Measurements from ENCODE around the gene CLTB. TPM values are rescaled to one million over a fixed set of nuclear protein-coding genes. Genes with fewer than 3 reads are reported as not detected.
A peak's percentile ranks its signal among the peaks of the same experiment; 100 is the strongest.

CLTB gene
- total RNA-seq, 4 donors from 2014 or later: 95.2 to 139 (median 112) TPM

DNA sequence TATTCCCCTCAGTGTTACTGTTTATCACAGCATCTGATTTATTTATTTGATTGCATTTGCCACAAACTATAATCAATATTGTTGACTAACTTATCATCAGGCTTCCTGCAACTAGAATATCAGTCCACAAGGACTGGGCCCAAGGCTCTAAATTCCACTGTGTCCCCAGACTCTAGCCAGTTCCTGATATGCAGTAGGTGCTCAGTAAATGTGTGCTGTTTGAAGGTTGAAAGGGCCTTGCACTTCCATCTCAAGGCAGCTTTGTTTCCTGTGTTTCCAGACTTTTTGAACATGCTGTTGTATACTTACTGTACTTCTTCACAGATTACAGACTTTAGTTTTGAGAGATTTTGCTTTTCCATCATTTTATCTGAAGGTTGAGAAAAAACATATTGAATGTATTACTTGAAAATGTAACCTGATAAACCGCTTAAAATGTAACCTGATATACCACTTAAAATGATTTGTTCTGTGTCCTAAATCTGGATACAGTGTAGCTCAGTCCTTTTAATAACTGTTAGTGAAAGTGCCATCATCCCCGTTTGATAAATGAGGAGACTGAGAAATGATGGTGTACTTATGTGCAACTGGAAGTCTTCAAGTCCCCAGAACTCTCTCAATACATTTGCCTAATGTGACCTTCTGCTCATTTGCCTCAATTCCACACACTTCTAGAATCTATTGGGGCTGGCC is 73.4 kb downstream of the CLTB start:
- intact Hi-C loops (cut with DNase I): no loop called here
- H3K27ac ChIP-seq: no peak overlapping the region
- WGBS, 2 donors: 69 to 83% methylated on average over 2 of the region's 2 CpGs

More for the DNA sequence above, 73.4 kb downstream of the CLTB start:
- TF ChIP-seq, protein P1, sequence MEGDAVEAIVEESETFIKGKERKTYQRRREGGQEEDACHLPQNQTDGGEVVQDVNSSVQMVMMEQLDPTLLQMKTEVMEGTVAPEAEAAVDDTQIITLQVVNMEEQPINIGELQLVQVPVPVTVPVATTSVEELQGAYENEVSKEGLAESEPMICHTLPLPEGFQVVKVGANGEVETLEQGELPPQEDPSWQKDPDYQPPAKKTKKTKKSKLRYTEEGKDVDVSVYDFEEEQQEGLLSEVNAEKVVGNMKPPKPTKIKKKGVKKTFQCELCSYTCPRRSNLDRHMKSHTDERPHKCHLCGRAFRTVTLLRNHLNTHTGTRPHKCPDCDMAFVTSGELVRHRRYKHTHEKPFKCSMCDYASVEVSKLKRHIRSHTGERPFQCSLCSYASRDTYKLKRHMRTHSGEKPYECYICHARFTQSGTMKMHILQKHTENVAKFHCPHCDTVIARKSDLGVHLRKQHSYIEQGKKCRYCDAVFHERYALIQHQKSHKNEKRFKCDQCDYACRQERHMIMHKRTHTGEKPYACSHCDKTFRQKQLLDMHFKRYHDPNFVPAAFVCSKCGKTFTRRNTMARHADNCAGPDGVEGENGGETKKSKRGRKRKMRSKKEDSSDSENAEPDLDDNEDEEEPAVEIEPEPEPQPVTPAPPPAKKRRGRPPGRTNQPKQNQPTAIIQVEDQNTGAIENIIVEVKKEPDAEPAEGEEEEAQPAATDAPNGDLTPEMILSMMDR (IDR thresholded peaks at IDR 0.05): no peak
- TF ChIP-seq POLR2A (IDR thresholded peaks at IDR 0.05): no peak
- no peak overlapping the region for H3K4me3 ChIP-seq (replicated peaks in 1 of 3)
- peaks cover 23 to 31% of the 10 kb centered on the region in 2 donors for H3K36me3 ChIP-seq
- H3K9me3 ChIP-seq: no peaks in the 10 kb centered on the region
- no peak for DNase-seq
- no peaks in the 10 kb centered on the region for H3K4me1 ChIP-seq
- no peaks in the 10 kb centered on the region for H3K27me3 ChIP-seq

MicroRNAs encoded within 50 kb of the gene (microRNA counts, 767-probe panel; counts per million panel counts)
- microRNA hsa-miR-1271-5p: 0 counts per million in 2 donors

Small RNA genes within 50 kb of the gene (microRNA-seq; reads per million reads assigned to microRNA genes)
- 4.0 reads per million, percentile 6 among the genes with 10 or more reads in this experiment for gene MIR1271

Small RNA genes within 50 kb of the gene (small RNA-seq; reads per million reads assigned to genes)
- gene AC010297.1: not detected
- gene MIR1271: not detected

Other genes with a start within 250 kb of the CLTB start
- gene SIMC1, start 178.1 kb downstream of the CLTB start, total RNA-seq: 10 to 100 TPM in 3 of 4 donors, 1 to 10 TPM in 1; 9.0 to 20.2 (median 13.1) TPM
- 100 to 1,000 TPM; 107 to 134 (median 119) TPM for gene KIAA1191, start 54.8 kb downstream of the CLTB start, total RNA-seq
- gene ARL10, start 51.1 kb downstream of the CLTB start, total RNA-seq: 10 to 100 TPM in 1 of 4 donors, 1 to 10 TPM in 3; 2.1 to 11.0 (median 2.8) TPM
- gene NOP16, start 27.9 kb downstream of the CLTB start, total RNA-seq: 10 to 100 TPM in 2 of 4 donors, 1 to 10 TPM in 2; 4.7 to 13.7 (median 8.2) TPM
- gene HIGD2A, start 27.8 kb downstream of the CLTB start, total RNA-seq: 100 to 1,000 TPM; 112 to 188 (median 138) TPM
- gene FAF2, start 31.8 kb upstream of the CLTB start, total RNA-seq: 100 to 1,000 TPM in 1 of 4 donors, 10 to 100 TPM in 3; 33.6 to 186 (median 43.2) TPM
- gene RNF44, start 120.9 kb upstream of the CLTB start, total RNA-seq: 10 to 100 TPM; 12.1 to 27.3 (median 22.4) TPM
- gene CDHR2, start 132.8 kb upstream of the CLTB start, total RNA-seq: under 1 TPM in 1 of 4 donors, not detected in 3; 0.11 TPM
- under 1 TPM; 0.24 to 0.75 (median 0.30) TPM for gene GPRIN1, start 193.6 kb upstream of the CLTB start, total RNA-seq
- not detected for gene SNCB, start 214.0 kb upstream of the CLTB start, total RNA-seq
- not detected for gene EIF4E1B, start 214.1 kb upstream of the CLTB start, total RNA-seq
- gene TSPAN17, start 230.9 kb upstream of the CLTB start, total RNA-seq: 10 to 100 TPM; 18.9 to 24.7 (median 21.0) TPM

All from thyroid gland (tissue), 4 donors.